SK-N-SH (cell line): ENCODE results near the gene ASIC3. TPM values are rescaled to one million over a fixed set of nuclear protein-coding genes. Genes with fewer than 3 reads are reported as not detected.

Experiments used
- CTCF ChIA-PET: fragments of 300-600, 350-600 bp; formaldehyde crosslinking; extraction: SDS; loops from one replicate; lab custom pipeline; 2021; lab: Yijun Ruan, JAX
- POLR2A ChIA-PET: fragments of 350-600 bp; sonication (Branson Sonifier 250); formaldehyde crosslinking; extraction: SDS; loops from one replicate; lab custom pipeline; 2020; ENCODE audit warnings: antibody characterized with exemption, inconsistent platforms; lab: Yijun Ruan, JAX
- DNase-seq: peaks from one replicate; pipeline ENCODE4 v3.0.0; 2012
- H2AFZ ChIP-seq: fragments of 200-600 bp; sonication (generic); 2 replicates; pipeline ENCODE4 v1.8.1; 2016; ENCODE audit warnings: antibody characterized with exemption, mild to moderate bottlenecking, low read depth
- H3F3A ChIP-seq: fragments of 200-600 bp; sonication (generic); replicated peaks from 2 replicates; pipeline ENCODE3; 2016; ENCODE audit warnings: antibody characterized with exemption, mild to moderate bottlenecking; ENCODE audit not compliant: insufficient read depth
- H3K27ac ChIP-seq, 2 experiments: fragments of 200-500 bp in 1 of 2; fragments of 200-600 bp in 1 of 2; sonication (Bioruptor generic) in 1 of 2; sonication (generic), shearing (Covaris generic) in 1 of 2; 2 replicates each; pipeline versions ENCODE4 v1.5.1 to v1.6.1; 2014 to 2016; ENCODE audit warnings: low read depth in 2 of 2, inconsistent platforms in 1 of 2, low read length in 1 of 2, mild to moderate bottlenecking in 1 of 2, mixed read lengths in 1 of 2
- H3K27me3 ChIP-seq: fragments of 200-600 bp; sonication (generic), shearing (Covaris generic); 2 replicates; pipeline ENCODE4 v1.6.1; 2016; ENCODE audit warnings: mixed run types; ENCODE audit not compliant: insufficient read depth
- H3K36me3 ChIP-seq, 2 experiments: fragments of 200-500 bp in 1 of 2; fragments of 200-600 bp in 1 of 2; sonication (Bioruptor generic) in 1 of 2; sonication (generic) in 1 of 2; replicated peaks in 1 of 2; 2 replicates each; pipeline versions ENCODE3 to v1.5.1; 2014 to 2016; ENCODE audit warnings: low read length in 1 of 2, mild to moderate bottlenecking in 1 of 2; ENCODE audit not compliant: insufficient read depth in 2 of 2, control insufficient read depth in 1 of 2
- H3K4me1 ChIP-seq, 2 experiments: fragments of 200-500 bp in 1 of 2; fragments of 200-600 bp in 1 of 2; sonication (Bioruptor generic) in 1 of 2; sonication (generic), shearing (Covaris generic) in 1 of 2; 2 replicates each; pipeline versions ENCODE4 v1.5.1 to v1.6.1; 2014 to 2016; ENCODE audit warnings: low read depth in 1 of 2, low read length in 1 of 2, mixed run types in 1 of 2; ENCODE audit not compliant: insufficient read depth in 2 of 2, control insufficient read depth in 1 of 2
- H3K4me2 ChIP-seq: fragments of 200-600 bp; sonication (generic), shearing (Covaris generic); 2 replicates; pipeline ENCODE4 v1.6.1; 2017; ENCODE audit warnings: mixed run types
- H3K4me3 ChIP-seq, 2 experiments: fragments of 200-500 bp in 1 of 2; fragments of 200-600 bp in 1 of 2; sonication (Bioruptor generic) in 1 of 2; sonication (generic), shearing (Covaris generic) in 1 of 2; 2 replicates each; pipeline versions ENCODE4 v1.5.1 to v1.8.1; 2014 to 2016; ENCODE audit warnings: low read depth in 2 of 2, inconsistent platforms in 1 of 2, low read length in 1 of 2, mild to moderate bottlenecking in 1 of 2, mixed read lengths in 1 of 2, moderate library complexity in 1 of 2
- H3K79me2 ChIP-seq: fragments of 200-600 bp; sonication (generic); 2 replicates; pipeline ENCODE4 v1.8.1; 2017; ENCODE audit warnings: mild to moderate bottlenecking; ENCODE audit not compliant: insufficient read depth
- H3K9ac ChIP-seq: fragments of 200-600 bp; sonication (generic); 2 replicates; pipeline ENCODE4 v1.6.1; 2017; ENCODE audit warnings: mixed run types
- H3K9me2 ChIP-seq: fragments of 200-600 bp; sonication (generic); 2 replicates; pipeline ENCODE4 v1.6.1; 2017; ENCODE audit warnings: mixed run types
- H3K9me3 ChIP-seq: fragments of 200-600 bp; sonication (generic); 2 replicates; pipeline ENCODE4 v1.6.1; 2017; ENCODE audit warnings: mixed run types, mild to moderate bottlenecking, moderate library complexity
- H4K20me1 ChIP-seq: fragments of 200-600 bp; sonication (generic); 2 replicates; pipeline ENCODE4 v1.6.1; 2017; ENCODE audit warnings: mild to moderate bottlenecking, mixed run types; ENCODE audit not compliant: insufficient read depth
- ELF1 ChIP-seq: IDR thresholded peaks from 2 replicates; pipeline ENCODE4 v1.4.0; 2012
- EP300 ChIP-seq, 2 experiments: IDR thresholded peaks; 2 replicates each; pipeline versions ENCODE4 v1.4.0 to v1.6.1; 2012; ENCODE audit warnings: borderline replicate concordance in 1 of 2, low read depth in 1 of 2, low read length in 1 of 2
- EZH2phosphoT487 ChIP-seq: fragments of 200-600 bp; sonication (generic); IDR thresholded peaks from 2 replicates; pipeline ENCODE4 v1.6.1; 2017; ENCODE audit warnings: low read depth, mixed run types, mild to moderate bottlenecking, antibody characterized with exemption, moderate library complexity, borderline replicate concordance
- FOSL2 ChIP-seq: IDR thresholded peaks from 2 replicates; pipeline ENCODE4 v1.4.0; 2012; ENCODE audit warnings: low read depth, mild to moderate bottlenecking, moderate library complexity, borderline replicate concordance
- FOXJ3 ChIP-seq: sonication (generic); formaldehyde crosslinking; IDR thresholded peaks from 2 replicates; pipeline ENCODE4 v1.5.1; 2020; ENCODE audit warnings: mild to moderate bottlenecking, missing genetic modification reagents
- FOXM1 ChIP-seq: IDR thresholded peaks from 2 replicates; pipeline ENCODE4 v1.4.0; 2012; ENCODE audit warnings: low read depth, mild to moderate bottlenecking
- MEF2A ChIP-seq: IDR thresholded peaks from 2 replicates; pipeline ENCODE4 v1.4.0; 2012; ENCODE audit warnings: low read depth, borderline replicate concordance
- NRF1 ChIP-seq: IDR thresholded peaks from 2 replicates; pipeline ENCODE4 v1.6.1; 2012; ENCODE audit warnings: low read depth, mild to moderate bottlenecking, low read length
- RAD21 ChIP-seq: IDR thresholded peaks from 2 replicates; pipeline ENCODE4 v1.6.1; 2012; ENCODE audit warnings: mild to moderate bottlenecking, low read length
- RFX5 ChIP-seq: IDR thresholded peaks from 2 replicates; pipeline ENCODE4 v1.6.1; 2012; ENCODE audit warnings: mild to moderate bottlenecking, improper control_type of control experiment, low read length
- TEAD4 ChIP-seq: IDR thresholded peaks from 2 replicates; pipeline ENCODE4 v1.4.0; 2012; ENCODE audit warnings: mild to moderate bottlenecking, borderline replicate concordance; ENCODE audit not compliant: insufficient read depth
- WGBS: methylation state at CpG from one replicate; pipeline ENCODE4 v1.1.6; 2017; ENCODE audit warnings: low lambda C conversion rate; 5-methylcytosine and 5-hydroxymethylcytosine counted together
- polyA plus RNA-seq, 3 experiments: library from polyadenylated mRNA; depleted of rRNA; stranded (reverse); fragments of >200 nt; gene quantifications; 2 replicates each; pipeline ENCODE4 v1.2.3, GENCODE V29; 2012
- TF ChIP-seq, protein P1 (sequence below): IDR thresholded peaks from 2 replicates; pipeline ENCODE4 v1.4.0; 2012; ENCODE audit warnings: low read depth
- TF ChIP-seq, protein P2 (sequence below): fragments of 150-350 bp; IDR thresholded peaks from 2 replicates; pipeline ENCODE4 v1.6.1; 2016; ENCODE audit warnings: mild to moderate bottlenecking, low read depth, low read length
- TF ChIP-seq, protein P3 (sequence below): IDR thresholded peaks from 2 replicates; pipeline ENCODE4 v1.4.0; 2012; ENCODE audit warnings: low read depth, borderline replicate concordance

Gene ASIC3
- polyA plus RNA-seq, 1 of the 3 experiments (the other 2 are of a cell fraction), result 4.5 TPM

DNA sequence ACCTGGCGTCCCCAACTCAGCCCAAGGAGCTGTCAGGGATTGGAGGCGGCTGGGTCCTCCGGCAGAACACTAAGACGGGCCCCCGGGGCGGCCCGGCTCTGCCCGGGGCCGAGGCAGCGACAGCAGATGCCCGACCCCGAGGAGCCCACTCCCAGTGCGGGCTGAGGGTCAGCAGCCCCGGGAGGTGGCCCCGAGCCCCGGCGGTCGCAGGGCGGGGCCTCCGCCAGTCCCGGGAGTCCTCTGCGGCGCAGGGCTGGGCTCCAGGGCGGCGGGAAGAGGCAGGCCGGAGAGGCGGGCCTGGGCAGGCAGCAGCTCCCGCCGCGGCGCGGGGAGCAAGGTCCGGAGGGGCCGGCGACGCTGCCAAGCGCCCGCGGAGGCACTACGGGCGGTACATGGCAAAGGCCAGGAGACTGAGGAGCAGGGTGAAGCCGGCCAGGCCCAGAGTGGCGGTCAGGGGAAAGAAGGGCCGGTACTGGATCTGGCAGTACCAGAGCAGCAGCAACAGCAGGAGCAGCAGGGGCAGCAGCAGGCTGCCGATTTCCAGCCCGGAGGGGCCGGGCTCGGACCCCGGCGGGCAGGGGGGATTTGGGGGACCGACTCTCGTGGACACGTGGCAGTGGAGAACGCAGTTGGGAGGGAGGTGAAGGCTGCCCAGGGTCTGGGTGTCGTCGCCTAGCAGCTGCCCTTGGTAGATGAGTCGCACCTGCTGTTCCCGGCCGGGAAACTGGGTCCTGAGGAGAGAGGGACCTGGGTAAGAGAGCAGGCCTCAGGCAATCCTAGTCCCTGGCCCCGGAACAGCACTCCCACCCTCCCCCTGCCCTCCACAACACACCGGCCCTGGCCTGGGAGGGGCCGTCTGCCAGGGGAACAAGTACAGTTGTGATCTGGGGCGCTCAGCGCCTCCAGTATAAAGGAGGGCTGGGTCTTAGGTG, 33.1 kb downstream of the ASIC3 start:
- Histone ChIP-seq H3K9me2 (no peaks in the 10 kb centered on the region), H3K4me3 (peak overlapping the region; percentile 94 to 99), H3F3A (peaks cover 41% of the 10 kb centered on the region), H3K9ac (peak overlapping the region; percentile 96), H3K27ac (peak overlapping the region; percentile 78 to 92), H3K36me3 (peaks cover 7 to 38% of the 10 kb centered on the region in 2 experiments), H4K20me1 (no peaks in the 10 kb centered on the region; the same call in 1 of the 2 replicates), H3K79me2 (peaks cover 48% of the 10 kb centered on the region), H2AFZ (0 out of 2 replicates have a peak overlapping the region, but pooled peaks have one; percentile 24), H3K9me3 (no peaks in the 10 kb centered on the region), H3K27me3 (no peaks in the 10 kb centered on the region), H3K4me1 (peaks cover 31 to 51% of the 10 kb centered on the region in 2 experiments), H3K4me2 (peak overlapping the region; percentile 98)
- ChIA-PET POLR2A (interaction anchor here (0.6 to 1.5 kb wide), 8 partner anchors 13 to 151 kb away, joined by 3 to 7 read pairs (median 4); partner anchors contain the start of genes ABCB8 and CHPF2), CTCF (interaction anchor here (0.7 to 21.3 kb wide), 6 partner anchors 13 to 70 kb away, joined by 3 to 474 read pairs (median 8); partner anchors contain the start of genes CDK5 and SLC4A2)
- WGBS, result 49% methylated on average over 47 of the region's 64 CpGs
- DNase-seq, result peak; percentile 63
- TF ChIP-seq, protein P1, sequence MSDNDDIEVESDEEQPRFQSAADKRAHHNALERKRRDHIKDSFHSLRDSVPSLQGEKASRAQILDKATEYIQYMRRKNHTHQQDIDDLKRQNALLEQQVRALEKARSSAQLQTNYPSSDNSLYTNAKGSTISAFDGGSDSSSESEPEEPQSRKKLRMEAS, result no peak
- TF ChIP-seq ELF1 (no peak), EZH2phosphoT487 (no peak), EP300 (IDR thresholded peaks at IDR 0.05; ENCODE audit: borderline replicate concordance in 1 of 2, low read depth in 1 of 2, low read length in 1 of 2) (no peak), RAD21 (no peak), FOSL2 (no peak), MEF2A (no peak), RFX5 (no peak), FOXM1 (no peak), NRF1 (no peak), TEAD4 (no peak), FOXJ3 (CRISPR knock-in tag) (no peak)
- TF ChIP-seq, protein P2, sequence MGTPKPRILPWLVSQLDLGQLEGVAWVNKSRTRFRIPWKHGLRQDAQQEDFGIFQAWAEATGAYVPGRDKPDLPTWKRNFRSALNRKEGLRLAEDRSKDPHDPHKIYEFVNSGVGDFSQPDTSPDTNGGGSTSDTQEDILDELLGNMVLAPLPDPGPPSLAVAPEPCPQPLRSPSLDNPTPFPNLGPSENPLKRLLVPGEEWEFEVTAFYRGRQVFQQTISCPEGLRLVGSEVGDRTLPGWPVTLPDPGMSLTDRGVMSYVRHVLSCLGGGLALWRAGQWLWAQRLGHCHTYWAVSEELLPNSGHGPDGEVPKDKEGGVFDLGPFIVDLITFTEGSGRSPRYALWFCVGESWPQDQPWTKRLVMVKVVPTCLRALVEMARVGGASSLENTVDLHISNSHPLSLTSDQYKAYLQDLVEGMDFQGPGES, result no peak
- TF ChIP-seq, protein P3, sequence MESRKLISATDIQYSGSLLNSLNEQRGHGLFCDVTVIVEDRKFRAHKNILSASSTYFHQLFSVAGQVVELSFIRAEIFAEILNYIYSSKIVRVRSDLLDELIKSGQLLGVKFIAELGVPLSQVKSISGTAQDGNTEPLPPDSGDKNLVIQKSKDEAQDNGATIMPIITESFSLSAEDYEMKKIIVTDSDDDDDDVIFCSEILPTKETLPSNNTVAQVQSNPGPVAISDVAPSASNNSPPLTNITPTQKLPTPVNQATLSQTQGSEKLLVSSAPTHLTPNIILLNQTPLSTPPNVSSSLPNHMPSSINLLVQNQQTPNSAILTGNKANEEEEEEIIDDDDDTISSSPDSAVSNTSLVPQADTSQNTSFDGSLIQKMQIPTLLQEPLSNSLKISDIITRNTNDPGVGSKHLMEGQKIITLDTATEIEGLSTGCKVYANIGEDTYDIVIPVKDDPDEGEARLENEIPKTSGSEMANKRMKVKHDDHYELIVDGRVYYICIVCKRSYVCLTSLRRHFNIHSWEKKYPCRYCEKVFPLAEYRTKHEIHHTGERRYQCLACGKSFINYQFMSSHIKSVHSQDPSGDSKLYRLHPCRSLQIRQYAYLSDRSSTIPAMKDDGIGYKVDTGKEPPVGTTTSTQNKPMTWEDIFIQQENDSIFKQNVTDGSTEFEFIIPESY, result no peak
